HEK293 (cell line): ENCODE data around the gene MED25.
A peak's percentile ranks its signal among the peaks of the same experiment; 100 is the strongest.

ENCODE experiments used
- CTCF ChIA-PET: fragments of 350-600 bp; formaldehyde crosslinking; extraction: SDS; loops from one replicate; lab custom pipeline; 2021; ENCODE audit warnings: antibody characterized with exemption; lab: Yijun Ruan, JAX
- POLR2A ChIA-PET: fragments of 300-600 bp; formaldehyde crosslinking; extraction: SDS; loops from one replicate; lab custom pipeline; 2020; ENCODE audit warnings: antibody characterized with exemption, inconsistent platforms; lab: Yijun Ruan, JAX
- H3K27ac ChIP-seq: fragments of 200-500 bp; sonication (Bioruptor generic); 2 replicates; pipeline ENCODE4 v1.5.1; 2014; ENCODE audit warnings: low read depth, low read length, control low read depth, inconsistent platforms; ENCODE audit errors: extremely low read depth
- H3K36me3 ChIP-seq, 2 experiments: fragments of 200-500 bp in 1 of 2; sonication (Bioruptor generic) in 1 of 2; 1 replicate in 1 of 2; 2 replicates in 1 of 2; pipeline ENCODE4 v1.5.1; 2014 to 2017; ENCODE audit warnings: inconsistent platforms in 2 of 2, low read length in 2 of 2; ENCODE audit not compliant: control insufficient read depth in 2 of 2, insufficient read depth in 1 of 2
- H3K4me1 ChIP-seq: fragments of 200-500 bp; sonication (Bioruptor generic); 2 replicates; pipeline ENCODE4 v1.5.1; 2014; ENCODE audit warnings: mild to moderate bottlenecking, low read length, inconsistent platforms; ENCODE audit not compliant: control insufficient read depth, insufficient read depth
- H3K4me3 ChIP-seq: 2 replicates; pipeline ENCODE4 v1.5.1; 2011; ENCODE audit warnings: low read depth, mild to moderate bottlenecking, control low read depth, low read length, moderate library complexity
- H3K9me3 ChIP-seq: fragments of 200-500 bp; sonication (Bioruptor generic); 2 replicates; pipeline ENCODE4 v1.5.1; 2014; ENCODE audit warnings: low read depth, low read length, inconsistent platforms; ENCODE audit not compliant: control insufficient read depth, insufficient read depth
- ATF2 ChIP-seq: fragments of 450-650 bp; formaldehyde crosslinking; IDR thresholded peaks from 2 replicates; pipeline ENCODE4 v1.5.1; 2016; ENCODE audit warnings: missing biosample characterization, missing genetic modification characterization, low read depth
- HOXA7 ChIP-seq: sonication (generic); formaldehyde crosslinking; IDR thresholded peaks from 2 replicates; pipeline ENCODE4 v1.8.1; 2022; ENCODE audit warnings: missing genetic modification reagents, borderline replicate concordance
- IKZF3 ChIP-seq: fragments of 450-650 bp; IDR thresholded peaks from 2 replicates; pipeline ENCODE4 v1.5.0; 2018; ENCODE audit warnings: missing biosample characterization, mild to moderate bottlenecking, missing genetic modification characterization, moderate library complexity
- PATZ1 ChIP-seq: fragments of 450-650 bp; formaldehyde crosslinking; IDR thresholded peaks from 2 replicates; pipeline ENCODE4 v1.5.1; 2016; ENCODE audit warnings: missing biosample characterization, missing genetic modification characterization
- PRDM1 ChIP-seq: fragments of 450-650 bp; formaldehyde crosslinking; IDR thresholded peaks from 2 replicates; pipeline ENCODE4; 2016; ENCODE audit warnings: missing biosample characterization, missing genetic modification characterization
- PRDM10 ChIP-seq: fragments of 450-650 bp; formaldehyde crosslinking; IDR thresholded peaks from 2 replicates; pipeline ENCODE4 v1.5.1; 2016; ENCODE audit warnings: missing biosample characterization, missing genetic modification characterization
- SCRT2 ChIP-seq: fragments of 450-650 bp; formaldehyde crosslinking; IDR thresholded peaks from 2 replicates; pipeline ENCODE4 v1.5.1; 2016; ENCODE audit warnings: missing biosample characterization, missing genetic modification characterization
- YY1 ChIP-seq: fragments of 450-650 bp; formaldehyde crosslinking; IDR thresholded peaks from 2 replicates; pipeline ENCODE4 v1.5.1; 2018; ENCODE audit warnings: missing biosample characterization, missing genetic modification characterization
- ZNF114 ChIP-seq: fragments of 450-650 bp; formaldehyde crosslinking; IDR thresholded peaks from 2 replicates; pipeline ENCODE4 v1.5.0; 2017; ENCODE audit warnings: missing biosample characterization, missing genetic modification characterization
- ZNF169 ChIP-seq: fragments of 450-650 bp; formaldehyde crosslinking; IDR thresholded peaks from 2 replicates; pipeline ENCODE4 v1.5.1; 2016; ENCODE audit warnings: missing biosample characterization, missing genetic modification characterization
- ZNF19 ChIP-seq: fragments of 450-650 bp; formaldehyde crosslinking; IDR thresholded peaks from 2 replicates; pipeline ENCODE4; 2016; ENCODE audit warnings: missing biosample characterization, missing genetic modification characterization, low read depth
- ZNF24 ChIP-seq: fragments of 450-650 bp; formaldehyde crosslinking; IDR thresholded peaks from 2 replicates; pipeline ENCODE4 v1.5.1; 2016; ENCODE audit warnings: missing biosample characterization, missing genetic modification characterization
- ZNF280D ChIP-seq: fragments of 450-650 bp; formaldehyde crosslinking; IDR thresholded peaks from 2 replicates; pipeline ENCODE4 v1.5.1; 2016; ENCODE audit warnings: missing biosample characterization, missing genetic modification characterization
- ZNF37A ChIP-seq: fragments of 450-650 bp; IDR thresholded peaks from 2 replicates; pipeline ENCODE4 v1.5.1; 2018; ENCODE audit warnings: missing biosample characterization, missing genetic modification characterization
- ZNF404 ChIP-seq: fragments of 450-650 bp; formaldehyde crosslinking; IDR thresholded peaks from 2 replicates; pipeline ENCODE4 v1.5.1; 2017; ENCODE audit warnings: missing biosample characterization, missing genetic modification characterization
- ZNF449 ChIP-seq: fragments of 450-650 bp; formaldehyde crosslinking; IDR thresholded peaks from 2 replicates; pipeline ENCODE4 v1.5.1; 2017; ENCODE audit warnings: missing biosample characterization, mild to moderate bottlenecking, missing genetic modification characterization, moderate library complexity
- ZNF555 ChIP-seq: fragments of 450-650 bp; formaldehyde crosslinking; conservative IDR thresholded peaks from 2 replicates; pipeline ENCODE4 v1.5.1; 2017; ENCODE audit warnings: missing biosample characterization, mild to moderate bottlenecking, missing genetic modification characterization, inconsistent platforms
- ZNF621 ChIP-seq: fragments of 450-650 bp; formaldehyde crosslinking; IDR thresholded peaks from 2 replicates; pipeline ENCODE4 v1.5.1; 2017; ENCODE audit warnings: missing biosample characterization, missing genetic modification characterization
- ZNF623 ChIP-seq: fragments of 450-650 bp; formaldehyde crosslinking; IDR thresholded peaks from 2 replicates; pipeline ENCODE4 v1.5.1; 2016; ENCODE audit warnings: missing biosample characterization, missing genetic modification characterization
- ZNF660 ChIP-seq: fragments of 450-650 bp; IDR thresholded peaks from 2 replicates; pipeline ENCODE4 v1.5.1; 2018; ENCODE audit warnings: missing biosample characterization, mild to moderate bottlenecking, missing genetic modification characterization
- ZNF692 ChIP-seq: fragments of 450-650 bp; formaldehyde crosslinking; IDR thresholded peaks from 2 replicates; pipeline ENCODE4 v1.5.1; 2016; ENCODE audit warnings: missing biosample characterization, missing genetic modification characterization
- ZNF837 ChIP-seq: fragments of 450-650 bp; formaldehyde crosslinking; IDR thresholded peaks from 2 replicates; pipeline ENCODE4 v1.5.1; 2016; ENCODE audit warnings: missing biosample characterization, missing genetic modification characterization
- ZNF843 ChIP-seq: fragments of 450-650 bp; formaldehyde crosslinking; IDR thresholded peaks from 2 replicates; pipeline ENCODE4 v1.5.1; 2016; ENCODE audit warnings: missing biosample characterization, missing genetic modification characterization

Gene MED25

GRCh38 chr19:49866933-49867782 is 49.1 kb downstream of the MED25 start, which contains the start of gene PNKP (continued):
- no peak for TF ChIP-seq ZNF37A (tag by site-specific recombination)
- TF ChIP-seq ZNF621 (tag by site-specific recombination), result no peak
- TF ChIP-seq ZNF114, result no peak
- TF ChIP-seq ATF2, result no peak
- no peak for TF ChIP-seq ZNF623 (tag by site-specific recombination)
- no peak for TF ChIP-seq YY1
- 0 out of 2 replicates have a peak, but pooled peaks have one; percentile 16 for TF ChIP-seq SCRT2
- no peak for TF ChIP-seq HOXA7 (CRISPR knock-in tag)
- 0 out of 2 replicates have a peak, but pooled peaks have one; percentile 6 for TF ChIP-seq ZNF169 (tag by site-specific recombination)
- no peak for TF ChIP-seq ZNF404 (tag by site-specific recombination)
- no peak for TF ChIP-seq ZNF24
- peak; percentile 44 for TF ChIP-seq ZNF843 (tag by site-specific recombination)
- TF ChIP-seq ZNF555 (tag by site-specific recombination), result no peak
- no peak for TF ChIP-seq ZNF837
- TF ChIP-seq, all 188 proteins: peak for 54

GRCh38 chr19:49869009-49869483 is 51.0 kb downstream of the MED25 start:
- POLR2A ChIA-PET, result interaction anchor here (0.6 to 3.5 kb wide), 26 partner anchors 8 to 415 kb away, joined by 3 to 34 read pairs (median 5); partner anchors contain the start of genes AKT1S1, ALDH16A1, AP2A1 and ATF5
- Histone ChIP-seq H3K27ac (peak overlapping the region; percentile 44), H3K4me3 (peak overlapping the region; percentile 20), H3K4me1 (peaks cover 25% of the 10 kb centered on the region), H3K9me3 (no peaks in the 10 kb centered on the region), H3K36me3 (peaks cover 0 to 29% of the 10 kb centered on the region in 2 experiments; a peak in 2 of 3 replicates)
- CTCF ChIA-PET, result interaction anchor here (0.6 to 1.7 kb wide), 5 partner anchors 18 to 196 kb away, joined by 3 to 10 read pairs (median 4); partner anchors contain the start of gene PTOV1
- TF ChIP-seq PRDM1 (tag by site-specific recombination) (no peak), ZNF692 (tag by site-specific recombination) (peak; percentile 31; the same call in 1 of the 2 replicates), ZNF449 (tag by site-specific recombination) (no peak), IKZF3 (tag by site-specific recombination) (no peak), PATZ1 (peak; percentile 88), PRDM10 (tag by site-specific recombination) (peak; percentile 95), ZNF280D (no peak), ZNF19 (tag by site-specific recombination) (no peak), ZNF660 (tag by site-specific recombination) (no peak)
